ENCODE data around the gene KRTAP22-1.

KRTAP22-1 gene

GRCh38 chr21:30600787-30601186 is at the start of gene KRTAP22-1:
TSS of gene KRTAP22-1 (plus strand) at chr21:30601087.
- no peak for DNase-seq (ENCODE audit: low read depth)

- DNase-seq (ENCODE audit: low read depth), result no peak
Measured at GRCh38 chr21:30552782-30553181, 48.1 kb upstream of the KRTAP22-1 start.

GRCh38 chr21:30555095-30555494 is 45.8 kb upstream of the KRTAP22-1 start:
- DNase-seq (ENCODE audit: low read depth), result no peak

GRCh38 chr21:30561264-30561895 is 39.5 kb upstream of the KRTAP22-1 start, which contains the start of gene KRTAP19-7:
TSS of gene KRTAP19-7 (minus strand) at chr21:30561314. CDS start at chr21:30561289, 25 bp downstream.
- DNase-seq (ENCODE audit: low read depth), result no peak

DNA sequence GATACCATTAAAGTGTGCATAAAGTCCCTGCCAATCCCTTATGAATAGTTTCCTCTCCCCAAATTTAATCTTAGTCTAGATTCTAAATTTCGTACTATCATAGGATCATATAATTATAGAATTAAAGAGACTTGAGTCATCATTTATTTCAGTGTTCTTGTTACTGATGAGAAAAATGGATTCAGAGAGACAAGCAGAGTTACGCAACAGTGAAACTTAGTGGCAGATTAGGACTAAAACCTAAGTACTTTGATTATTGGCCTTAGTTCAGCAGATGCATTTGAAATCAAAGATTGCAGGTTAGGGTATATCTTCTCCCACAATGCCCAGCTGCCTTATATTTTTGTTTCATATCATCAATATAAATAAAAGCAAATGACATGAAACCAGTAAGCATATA is 38.9 kb upstream of the KRTAP22-1 start:
- no peak for DNase-seq (ENCODE audit: low read depth)

- no peak for DNase-seq (ENCODE audit: low read depth)
Measured at GRCh38 chr21:30563072-30563471, 37.8 kb upstream of the KRTAP22-1 start.

GRCh38 chr21:30563630-30564029 is 37.3 kb upstream of the KRTAP22-1 start:
- DNase-seq (ENCODE audit: low read depth), result no peak

GRCh38 chr21:30567617-30568016 is 33.3 kb upstream of the KRTAP22-1 start:
- DNase-seq (ENCODE audit: low read depth), result no peak

DNA sequence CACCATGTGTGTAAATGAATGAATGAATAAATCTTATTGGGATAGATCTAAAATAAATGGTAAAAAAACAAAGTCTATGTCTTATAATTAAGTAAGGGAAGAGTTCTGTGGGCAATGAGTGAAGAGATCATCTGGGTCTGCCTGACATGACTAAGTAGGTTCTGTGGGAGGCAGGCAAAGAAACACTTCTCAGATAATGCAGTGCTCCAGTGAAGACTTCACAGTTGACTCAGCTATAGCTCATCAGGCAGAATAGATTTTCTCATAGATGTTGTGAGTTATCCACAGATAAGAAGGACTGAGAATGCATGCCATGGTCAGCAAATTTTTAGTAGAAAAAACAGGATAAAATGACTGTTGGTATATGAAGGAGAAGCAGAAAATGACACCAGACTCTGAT is 23.1 kb upstream of the KRTAP22-1 start:
- DNase-seq (ENCODE audit: low read depth), result no peak

DNA sequence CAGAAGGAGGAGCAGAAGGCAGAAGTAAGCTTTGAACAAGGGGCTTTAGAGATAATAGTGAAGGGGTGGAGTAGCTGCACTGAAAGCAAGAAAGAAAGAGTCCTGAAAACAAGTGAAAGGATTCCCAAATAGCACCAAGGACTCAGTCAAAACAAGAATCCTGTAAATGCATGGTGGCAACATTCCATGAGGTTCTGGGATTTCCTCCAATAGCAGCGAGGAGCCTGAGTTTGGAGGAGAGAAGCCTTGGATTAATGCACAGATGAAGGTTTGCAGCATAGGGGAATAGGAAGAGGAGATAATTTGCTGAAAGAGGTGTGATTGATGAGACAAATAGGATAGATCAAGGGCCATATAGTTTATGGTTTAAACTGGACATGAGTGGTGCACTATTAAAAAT is 21.5 kb upstream of the KRTAP22-1 start:
- DNase-seq (ENCODE audit: low read depth), result no peak

- no peak for DNase-seq (ENCODE audit: low read depth)
Measured at GRCh38 chr21:30580132-30580531, 20.8 kb upstream of the KRTAP22-1 start.

GRCh38 chr21:30582870-30583269 is 18.0 kb upstream of the KRTAP22-1 start:
- DNase-seq (ENCODE audit: low read depth), result no peak

- DNase-seq (ENCODE audit: low read depth), result no peak
Measured at GRCh38 chr21:30590297-30590696, 10.6 kb upstream of the KRTAP22-1 start, which contains the start of gene KRTAP22-2. TSS of gene KRTAP22-2 (minus strand) at chr21:30590397.

GRCh38 chr21:30592140-30592539 is 8.7 kb upstream of the KRTAP22-1 start, which contains the start of gene KRTAP6-3:
TSS of gene KRTAP6-3 (plus strand) at chr21:30592440. CDS start at chr21:30592446, 6 bp downstream.
- no peak for DNase-seq (ENCODE audit: low read depth)

DNA sequence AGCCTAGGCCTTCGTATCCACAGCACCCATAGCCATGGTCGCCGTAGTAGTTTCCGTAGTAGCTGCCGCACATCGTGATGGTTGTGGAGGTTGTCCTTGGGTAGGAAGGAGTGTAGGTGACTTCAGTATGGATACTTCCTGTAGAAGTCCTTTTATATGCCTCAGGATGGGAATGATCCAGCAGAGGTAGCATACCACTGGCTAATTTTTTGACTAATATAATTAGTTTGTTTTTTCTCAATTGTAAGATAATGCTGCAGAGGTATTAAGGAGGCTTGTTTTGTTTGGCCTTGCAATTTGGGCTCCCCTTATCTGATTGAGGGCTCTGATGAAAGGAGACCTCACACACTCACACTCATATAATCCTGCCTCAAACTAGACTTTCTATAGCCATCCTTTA is 2.1 kb upstream of the KRTAP22-1 start, which contains the start of gene KRTAP6-2:
KRTAP6-2 (minus strand) TSS at position 101 of the 400 bp plus-strand sequence; CDS start at position 73, 28 bp downstream.
- no peak for DNase-seq (ENCODE audit: low read depth)

DNA sequence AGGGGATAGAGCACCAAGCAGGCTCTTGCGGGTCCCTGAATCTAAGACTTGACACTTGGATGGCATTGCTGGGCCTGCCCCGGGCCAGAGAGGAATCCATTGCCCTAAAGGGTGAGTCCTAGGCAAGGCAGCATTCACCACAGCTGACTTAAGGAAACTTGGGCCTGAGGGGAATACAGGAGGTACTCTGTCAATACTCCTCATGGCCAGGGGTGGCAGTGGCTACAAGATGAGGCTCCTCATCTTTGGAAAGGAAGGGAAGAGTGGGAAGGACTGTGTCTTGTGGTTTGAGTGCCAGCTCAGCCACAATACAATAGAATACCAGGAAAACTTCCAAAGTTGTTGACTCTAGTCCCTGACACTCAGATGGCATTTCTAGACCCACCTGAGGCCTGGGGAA is 5.1 kb downstream of the KRTAP22-1 start:
- DNase-seq (ENCODE audit: low read depth), result no peak

GRCh38 chr21:30612132-30612531 is 11.2 kb downstream of the KRTAP22-1 start:
- no peak for DNase-seq (ENCODE audit: low read depth)

GRCh38 chr21:30613836-30614235 is 12.9 kb downstream of the KRTAP22-1 start, which contains the start of gene KRTAP6-1:
TSS of gene KRTAP6-1 (minus strand) at chr21:30613930. CDS start at chr21:30613904, 26 bp downstream.
- DNase-seq (ENCODE audit: low read depth), result no peak

- no peak for DNase-seq (ENCODE audit: low read depth)
Measured at GRCh38 chr21:30615199-30615598, 14.3 kb downstream of the KRTAP22-1 start.

GRCh38 chr21:30616125-30616524 is 15.2 kb downstream of the KRTAP22-1 start, which contains the start of gene KRTAP20-1:
TSS of gene KRTAP20-1 (plus strand) at chr21:30616425. CDS start at chr21:30616455, 30 bp downstream.
- no peak for DNase-seq (ENCODE audit: low read depth)

DNA sequence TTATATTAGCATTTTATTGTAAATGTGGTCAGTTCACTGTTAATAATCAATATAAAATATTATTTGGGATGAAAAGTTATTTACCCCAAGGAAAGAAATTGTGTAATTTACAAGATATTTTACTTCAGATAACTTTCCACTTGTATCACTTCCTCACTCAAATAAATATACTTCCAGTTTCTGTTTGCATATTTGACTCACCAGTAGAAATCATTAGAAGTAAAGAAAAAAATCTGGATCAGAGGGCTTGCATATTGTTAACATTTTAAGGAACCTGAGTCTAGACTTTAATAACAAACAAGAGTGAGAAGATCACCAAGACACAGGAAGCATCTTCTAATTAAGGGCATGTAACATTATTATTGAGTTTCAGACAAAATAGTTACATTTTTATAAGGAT is 19.2 kb downstream of the KRTAP22-1 start:
- DNase-seq (ENCODE audit: low read depth), result no peak

DNA sequence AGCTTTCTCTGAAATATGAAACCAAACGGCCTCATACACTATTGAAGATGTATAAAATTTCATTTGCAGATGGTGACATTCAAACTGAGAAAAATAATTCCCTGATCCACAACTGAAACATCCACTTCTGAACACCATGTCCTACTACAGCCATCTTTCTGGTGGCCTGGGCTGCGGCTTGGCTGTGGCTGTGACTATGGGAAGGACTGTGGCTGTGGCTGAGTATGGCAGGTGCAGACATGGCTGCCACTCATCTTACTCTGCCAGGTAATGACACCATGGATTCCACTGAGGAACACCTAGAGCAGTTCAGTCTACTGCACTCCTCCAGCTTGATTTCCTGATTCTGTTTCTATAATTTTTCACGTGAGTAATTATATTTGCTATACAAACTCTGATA is 19.6 kb downstream of the KRTAP22-1 start, which contains the start of gene KRTAP20-4:
KRTAP20-4 (plus strand) TSS at position 106 of the 400 bp plus-strand sequence.
- DNase-seq (ENCODE audit: low read depth), result no peak

GRCh38 chr21:30623362-30623761 is 22.5 kb downstream of the KRTAP22-1 start:
- no peak for DNase-seq (ENCODE audit: low read depth)
